Measurements from ENCODE around the gene AMMECR1. TPM values are rescaled to one million over a fixed set of nuclear protein-coding genes. Genes with fewer than 3 reads are reported as not detected.

The AMMECR1 gene
- total RNA-seq, 4 donors from 2014 or later, result 3.0 to 5.1 (median 3.7) TPM

- TF ChIP-seq CTCF (IDR thresholded peaks at IDR 0.05; ENCODE audit: low read depth), result no peak
Observed at GRCh38 chrX:110159235-110159634, 158.7 kb downstream of the AMMECR1 start.

- no peak for TF ChIP-seq CTCF (IDR thresholded peaks at IDR 0.05; ENCODE audit: low read depth)
Observed at GRCh38 chrX:110157444-110157843, 160.4 kb downstream of the AMMECR1 start.

- TF ChIP-seq CTCF (IDR thresholded peaks at IDR 0.05; ENCODE audit: low read depth), result no peak
Observed at GRCh38 chrX:110156167-110156754, 161.6 kb downstream of the AMMECR1 start.

GRCh38 chrX:110155759-110156158 lies 162.1 kb downstream of the AMMECR1 start:
- TF ChIP-seq CTCF (IDR thresholded peaks at IDR 0.05; ENCODE audit: low read depth), result no peak

- TF ChIP-seq CTCF (IDR thresholded peaks at IDR 0.05; ENCODE audit: low read depth), result no peak
Observed at GRCh38 chrX:110153896-110154295, 164.0 kb downstream of the AMMECR1 start.

GRCh38 chrX:110153244-110153643 lies 164.6 kb downstream of the AMMECR1 start:
- TF ChIP-seq CTCF (IDR thresholded peaks at IDR 0.05; ENCODE audit: low read depth), result no peak

- no peak for TF ChIP-seq CTCF (IDR thresholded peaks at IDR 0.05; ENCODE audit: low read depth)
Observed at GRCh38 chrX:110146521-110146920, 171.4 kb downstream of the AMMECR1 start.
